ENCODE data around the gene FUOM. TPM values are rescaled to one million over a fixed set of nuclear protein-coding genes. Genes with fewer than 3 reads are reported as not detected.

FUOM gene
- total RNA-seq, 1 donor from 2014 or later: 9.3 TPM

- Mint-ChIP-seq H3K4me1 (peaks cover 3% of the 10 kb centered on the region), H3K27me3 (ENCODE audit: insufficient read depth, low read depth) (peaks cover 18% of the 10 kb centered on the region), H3K4me3 (no peak overlapping the region), H3K36me3 (peaks cover 1% of the 10 kb centered on the region), H3K9me3 (peaks cover 14% of the 10 kb centered on the region), H3K27ac (no peak overlapping the region)
- H3K36me3 ChIP-seq: no peaks in the 10 kb centered on the region
- no peaks in the 10 kb centered on the region for H3K79me2 ChIP-seq (ENCODE audit: low read depth)
- H3K9me3 ChIP-seq (ENCODE audit: low read depth): no peaks in the 10 kb centered on the region
- peaks cover 5% of the 10 kb centered on the region for H3K27me3 ChIP-seq
- H3K4me1 ChIP-seq: peaks cover 5% of the 10 kb centered on the region
- no peaks in the 10 kb centered on the region for H4K20me1 ChIP-seq (ENCODE audit: low read depth)
- TF ChIP-seq EZH2phosphoT487 (IDR thresholded peaks at IDR 0.05): no peak
- TF ChIP-seq EZH2 (IDR thresholded peaks at IDR 0.05): no peak
- no peak for TF ChIP-seq CTCF (IDR thresholded peaks at IDR 0.05)
- DNase-seq (ENCODE audit: low spot score): no peak
- H3K9ac ChIP-seq: no peak overlapping the region
- no peak overlapping the region for H2AFZ ChIP-seq (replicated peaks)
- H3K4me3 ChIP-seq: no peak overlapping the region
- H3F3A ChIP-seq (ENCODE audit: low read depth): no peaks in the 10 kb centered on the region
- H3K27ac ChIP-seq: no peak overlapping the region
- no peak overlapping the region for H3K4me2 ChIP-seq
Measured at GRCh38 chr10:133346413-133346812, 11.4 kb downstream of the FUOM start.

- H3K4me3 ChIP-seq: no peak overlapping the region
- H3K4me3 Mint-ChIP-seq: no peak overlapping the region
- H3K27me3 ChIP-seq: peaks cover 23% of the 10 kb centered on the region
- peaks cover 18% of the 10 kb centered on the region for H3K27me3 Mint-ChIP-seq (ENCODE audit: insufficient read depth, low read depth)
- no peaks in the 10 kb centered on the region for H3K9me3 ChIP-seq (ENCODE audit: low read depth)
- H2AFZ ChIP-seq (replicated peaks): no peak overlapping the region
- H3K79me2 ChIP-seq (ENCODE audit: low read depth): no peaks in the 10 kb centered on the region
- H3K9ac ChIP-seq: no peak overlapping the region
- DNase-seq (ENCODE audit: low spot score): no peak
- H3K36me3 ChIP-seq: no peaks in the 10 kb centered on the region
- H4K20me1 ChIP-seq (ENCODE audit: low read depth): no peaks in the 10 kb centered on the region
- peaks cover 1% of the 10 kb centered on the region for H3K36me3 Mint-ChIP-seq
- no peak for TF ChIP-seq EZH2 (IDR thresholded peaks at IDR 0.05)
- no peak for TF ChIP-seq CTCF (IDR thresholded peaks at IDR 0.05)
- no peak for TF ChIP-seq EZH2phosphoT487 (IDR thresholded peaks at IDR 0.05)
- no peaks in the 10 kb centered on the region for H3F3A ChIP-seq (ENCODE audit: low read depth)
- H3K27ac ChIP-seq: no peak overlapping the region
- H3K4me1 Mint-ChIP-seq: peaks cover 2% of the 10 kb centered on the region
- peaks cover 14% of the 10 kb centered on the region for H3K9me3 Mint-ChIP-seq
- H3K4me2 ChIP-seq: no peak overlapping the region
- H3K27ac Mint-ChIP-seq: no peak overlapping the region
- peaks cover 5% of the 10 kb centered on the region for H3K4me1 ChIP-seq
Measured at GRCh38 chr10:133344236-133344635, 13.6 kb downstream of the FUOM start.

- Mint-ChIP-seq H3K4me1 (no peaks in the 10 kb centered on the region), H3K27ac (no peak overlapping the region), H3K36me3 (peaks cover 1% of the 10 kb centered on the region), H3K4me3 (no peak overlapping the region), H3K9me3 (peaks cover 12% of the 10 kb centered on the region), H3K27me3 (ENCODE audit: insufficient read depth, low read depth) (peaks cover 15% of the 10 kb centered on the region)
- no peak overlapping the region for H3K27ac ChIP-seq
- H3F3A ChIP-seq (ENCODE audit: low read depth): no peaks in the 10 kb centered on the region
- H3K36me3 ChIP-seq: no peaks in the 10 kb centered on the region
- H4K20me1 ChIP-seq (ENCODE audit: low read depth): no peaks in the 10 kb centered on the region
- H3K4me1 ChIP-seq: peaks cover 5% of the 10 kb centered on the region
- DNase-seq (ENCODE audit: low spot score): no peak
- H3K4me3 ChIP-seq: no peak overlapping the region
- H3K9ac ChIP-seq: no peak overlapping the region
- TF ChIP-seq CTCF (IDR thresholded peaks at IDR 0.05): no peak
- TF ChIP-seq EZH2phosphoT487 (IDR thresholded peaks at IDR 0.05): no peak
- no peak for TF ChIP-seq EZH2 (IDR thresholded peaks at IDR 0.05)
- peaks cover 29% of the 10 kb centered on the region for H3K27me3 ChIP-seq
- H3K4me2 ChIP-seq: no peak overlapping the region
- H2AFZ ChIP-seq (replicated peaks): no peak overlapping the region
- H3K9me3 ChIP-seq (ENCODE audit: low read depth): no peaks in the 10 kb centered on the region
- H3K79me2 ChIP-seq (ENCODE audit: low read depth): no peaks in the 10 kb centered on the region
Measured at GRCh38 chr10:133343558-133343957, 14.3 kb downstream of the FUOM start.

Measured in neural progenitor cell (in vitro differentiated cells).